Activated B cell treated with CpG ODN at 0.5 μM for 24 hours (primary cell): ENCODE results near the gene PLXNA4. TPM values are rescaled to one million over a fixed set of nuclear protein-coding genes. Genes with fewer than 3 reads are reported as not detected.

Source experiments
- ATAC-seq: fragments of 200-7000 bp; cut with Tn5 transposase; one replicate; pipeline ENCODE4 v1.10.0; 2021; ENCODE audit warnings: low read depth, mild to moderate bottlenecking, moderate library complexity
- CTCF ChIA-PET: fragments of 350-600 bp; sonication (Branson Sonifier 250); formaldehyde crosslinking; loops from one replicate; lab custom pipeline; 2021; ENCODE audit warnings: antibody characterized with exemption; lab: Charles Lee
- POLR2A ChIA-PET: fragments of 350-600 bp; sonication (Branson Sonifier 250); formaldehyde crosslinking; loops from one replicate; lab custom pipeline; 2021; ENCODE audit warnings: antibody characterized with exemption; lab: Charles Lee
- DNase-seq: peaks from one replicate; pipeline ENCODE4 v3.0.0; 2022
- H3K27ac Mint-ChIP-seq: one replicate; pipeline ENCODE4 v1.8.0; 2020; ENCODE audit warnings: mixed read lengths
- H3K27me3 Mint-ChIP-seq: one replicate; pipeline ENCODE4 v1.8.0; 2021; ENCODE audit warnings: mixed read lengths
- H3K36me3 Mint-ChIP-seq: one replicate; pipeline ENCODE4 v1.8.0; 2021; ENCODE audit warnings: low read depth, mixed read lengths
- H3K4me1 Mint-ChIP-seq: one replicate; pipeline ENCODE4 v1.8.0; 2021; ENCODE audit warnings: mixed read lengths
- H3K4me3 Mint-ChIP-seq: one replicate; pipeline ENCODE4 v1.8.0; 2020; ENCODE audit warnings: mild to moderate bottlenecking, mixed read lengths
- H3K9me3 Mint-ChIP-seq: one replicate; pipeline ENCODE4 v1.8.0; 2020; ENCODE audit warnings: mixed read lengths
- intact Hi-C: fragments of 100-400 bp; cut with micrococcal nuclease; formaldehyde crosslinking; loops from one replicate; pipeline ENCODE4 v1.15.1; 2024
- total RNA-seq: library from RNA; stranded (reverse); gene quantifications from 2 replicates; pipeline ENCODE4 v1.2.3, GENCODE V29; 2022
- TF ChIP-seq, protein P1 (sequence below): fragments of 200-600 bp; IDR thresholded peaks from one replicate; pipeline ENCODE4 v1.8.0; 2022; ENCODE audit warnings: antibody characterized with exemption, mild to moderate bottlenecking

The PLXNA4 gene
- total RNA-seq, 1 donor from 2014 or later: not detected

DNA sequence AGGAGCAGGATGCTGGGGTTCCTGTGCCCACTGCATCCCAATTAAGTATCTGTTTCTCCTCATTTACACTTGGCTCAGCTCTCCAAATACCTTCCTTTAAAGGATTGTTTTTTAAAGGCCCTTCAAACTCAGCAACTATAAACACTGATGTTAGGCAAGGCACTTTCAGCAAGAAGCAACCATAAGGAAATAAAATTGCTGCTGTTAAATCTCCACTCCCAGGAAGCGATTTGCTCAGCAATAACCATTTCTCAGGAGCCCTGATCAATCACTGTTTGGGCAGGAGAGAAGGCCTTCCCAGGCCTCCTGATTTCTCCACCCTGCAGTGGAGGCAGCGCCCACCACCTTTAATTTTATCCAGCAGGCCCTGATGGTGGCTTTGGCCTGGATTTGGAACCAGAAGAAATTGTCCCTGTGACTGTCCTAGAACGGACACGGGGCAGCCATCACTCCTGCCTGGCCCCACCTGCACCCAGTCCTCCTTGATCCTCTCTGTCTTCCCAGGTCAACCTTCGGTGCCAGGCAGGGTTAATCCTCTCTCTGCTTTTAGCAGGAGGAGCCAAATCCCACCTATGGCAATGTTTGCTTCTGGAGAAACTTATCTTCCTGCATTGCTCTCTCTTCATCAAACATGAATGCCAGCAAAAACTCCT is 199.8 kb downstream of the PLXNA4 start:
- POLR2A ChIA-PET: no interaction called here
- Mint-ChIP-seq H3K27me3 (no peaks in the 10 kb centered on the region), H3K27ac (no peak overlapping the region), H3K9me3 (no peaks in the 10 kb centered on the region), H3K4me3 (no peak overlapping the region), H3K36me3 (no peaks in the 10 kb centered on the region), H3K4me1 (no peaks in the 10 kb centered on the region)
- no peak for ATAC-seq
- TF ChIP-seq, protein P1, sequence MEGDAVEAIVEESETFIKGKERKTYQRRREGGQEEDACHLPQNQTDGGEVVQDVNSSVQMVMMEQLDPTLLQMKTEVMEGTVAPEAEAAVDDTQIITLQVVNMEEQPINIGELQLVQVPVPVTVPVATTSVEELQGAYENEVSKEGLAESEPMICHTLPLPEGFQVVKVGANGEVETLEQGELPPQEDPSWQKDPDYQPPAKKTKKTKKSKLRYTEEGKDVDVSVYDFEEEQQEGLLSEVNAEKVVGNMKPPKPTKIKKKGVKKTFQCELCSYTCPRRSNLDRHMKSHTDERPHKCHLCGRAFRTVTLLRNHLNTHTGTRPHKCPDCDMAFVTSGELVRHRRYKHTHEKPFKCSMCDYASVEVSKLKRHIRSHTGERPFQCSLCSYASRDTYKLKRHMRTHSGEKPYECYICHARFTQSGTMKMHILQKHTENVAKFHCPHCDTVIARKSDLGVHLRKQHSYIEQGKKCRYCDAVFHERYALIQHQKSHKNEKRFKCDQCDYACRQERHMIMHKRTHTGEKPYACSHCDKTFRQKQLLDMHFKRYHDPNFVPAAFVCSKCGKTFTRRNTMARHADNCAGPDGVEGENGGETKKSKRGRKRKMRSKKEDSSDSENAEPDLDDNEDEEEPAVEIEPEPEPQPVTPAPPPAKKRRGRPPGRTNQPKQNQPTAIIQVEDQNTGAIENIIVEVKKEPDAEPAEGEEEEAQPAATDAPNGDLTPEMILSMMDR: no peak
- CTCF ChIA-PET: no interaction called here
- intact Hi-C loops: no loop called here
- DNase-seq: no peak

DNA sequence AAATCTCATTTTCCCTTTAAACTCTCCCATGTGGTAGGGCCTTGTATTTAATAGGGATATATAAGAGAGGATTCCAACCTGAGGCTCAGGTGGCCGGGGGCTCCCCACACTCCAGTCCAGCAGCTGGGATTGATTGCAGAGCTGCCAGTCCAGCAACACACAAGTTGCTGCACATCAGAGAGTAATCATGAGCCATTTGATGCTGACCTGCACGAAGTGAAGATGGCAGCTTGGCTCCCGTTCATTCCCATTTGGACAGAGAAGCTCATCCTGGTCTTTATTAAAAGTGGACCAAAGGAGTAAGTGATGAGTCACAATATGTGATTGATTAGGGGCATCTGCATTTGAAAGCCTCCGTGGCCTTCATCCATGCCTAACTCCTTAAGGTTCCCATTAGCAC is 202.4 kb downstream of the PLXNA4 start:
- DNase-seq (no peak), ATAC-seq (no peak)
- POLR2A ChIA-PET: no interaction called here
- Mint-ChIP-seq H3K4me3 (no peak overlapping the region), H3K4me1 (no peaks in the 10 kb centered on the region), H3K27ac (no peak overlapping the region), H3K36me3 (no peaks in the 10 kb centered on the region), H3K9me3 (no peaks in the 10 kb centered on the region), H3K27me3 (no peaks in the 10 kb centered on the region)
- TF ChIP-seq, protein P1: no peak
- intact Hi-C loops: no loop called here
- CTCF ChIA-PET: no interaction called here

DNA sequence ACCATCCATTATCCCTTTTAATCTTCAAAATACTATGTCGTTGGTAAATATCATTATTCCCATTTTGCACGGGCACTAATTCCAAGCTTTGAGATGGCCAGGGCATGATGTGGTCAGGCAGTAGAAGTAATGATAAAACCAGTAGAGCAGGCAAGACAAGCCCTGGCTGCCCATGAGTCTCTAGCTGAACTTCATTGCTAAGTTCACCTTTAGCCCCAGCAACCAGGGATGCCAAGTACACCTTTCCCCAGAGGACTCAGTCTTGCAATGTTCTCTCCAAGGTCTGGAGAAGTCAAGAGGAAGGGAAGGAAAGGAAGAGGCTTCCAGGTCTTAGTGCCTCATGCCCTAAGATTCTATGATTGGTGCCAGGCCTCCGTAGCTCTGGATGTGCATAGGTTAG is 203.2 kb downstream of the PLXNA4 start:
- H3K27ac Mint-ChIP-seq: no peak overlapping the region

DNA sequence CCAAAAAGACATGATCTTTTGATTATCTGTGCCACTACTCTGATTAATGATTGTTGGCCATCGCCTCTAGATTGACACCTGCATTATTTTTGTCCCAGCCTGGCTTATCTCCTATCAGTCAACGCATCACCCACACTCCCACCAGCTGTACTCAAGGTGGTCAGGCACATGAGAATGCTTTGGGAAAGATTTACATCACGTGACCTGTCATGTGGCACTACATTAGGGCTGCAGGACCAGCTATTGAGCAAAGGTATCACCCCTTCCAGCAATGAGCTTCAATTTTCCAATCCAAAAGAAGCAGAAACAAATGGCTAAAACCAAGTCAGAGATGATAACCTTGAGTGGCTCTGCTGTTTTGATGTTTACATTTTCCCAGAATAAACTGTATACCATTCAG is 204.3 kb downstream of the PLXNA4 start:
- ChIA-PET POLR2A (no interaction called here), CTCF (no interaction called here)
- Mint-ChIP-seq H3K4me3 (no peak overlapping the region), H3K36me3 (no peaks in the 10 kb centered on the region), H3K4me1 (no peaks in the 10 kb centered on the region), H3K27me3 (peaks cover 6% of the 10 kb centered on the region), H3K9me3 (no peaks in the 10 kb centered on the region), H3K27ac (no peak overlapping the region)
- DNase-seq (no peak), ATAC-seq (no peak)
- intact Hi-C loops: no loop called here
- TF ChIP-seq, protein P1: no peak

More for the DNA sequence above, 203.2 kb downstream of the PLXNA4 start:
- no peaks in the 10 kb centered on the region for H3K36me3 Mint-ChIP-seq
- intact Hi-C loops: no loop called here
- H3K9me3 Mint-ChIP-seq: no peaks in the 10 kb centered on the region
- CTCF ChIA-PET: no interaction called here
- DNase-seq (no peak), ATAC-seq (no peak)
- no peak overlapping the region for H3K4me3 Mint-ChIP-seq
- H3K27me3 Mint-ChIP-seq: no peaks in the 10 kb centered on the region
- TF ChIP-seq, protein P1: no peak
- POLR2A ChIA-PET: no interaction called here
- no peaks in the 10 kb centered on the region for H3K4me1 Mint-ChIP-seq

DNA sequence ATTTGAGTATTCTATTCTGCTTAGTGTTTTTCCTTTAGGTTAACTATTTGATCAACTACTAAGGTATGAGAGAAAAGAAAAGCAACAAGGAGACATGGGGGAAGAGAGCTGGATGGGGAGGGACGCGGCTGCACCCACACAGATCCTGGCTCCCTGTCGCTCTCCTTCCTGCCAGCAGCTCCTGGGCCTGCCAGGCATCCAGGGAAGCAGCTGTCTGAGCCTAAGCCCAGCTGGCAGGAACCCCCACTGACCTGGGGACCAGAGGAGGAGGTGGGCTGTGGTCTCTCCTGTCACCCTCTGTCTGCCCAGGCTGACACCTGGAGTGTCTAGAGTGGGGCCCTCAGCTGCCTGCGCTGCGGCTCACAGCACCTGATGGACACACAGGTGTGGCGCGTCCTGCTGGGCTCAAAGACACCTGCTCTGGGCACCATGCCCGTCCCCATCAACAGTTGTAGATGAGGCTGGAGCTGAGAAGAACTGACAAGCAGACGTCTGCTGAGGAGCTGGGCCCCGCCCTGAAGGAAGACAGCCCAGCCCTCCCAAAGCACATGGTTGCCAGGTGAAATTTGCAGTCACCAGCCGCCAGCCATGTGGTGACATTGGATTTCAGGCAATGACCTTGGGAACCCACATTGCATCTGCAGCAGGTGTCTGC is 207.9 kb downstream of the PLXNA4 start:
- H3K27ac Mint-ChIP-seq: no peak overlapping the region
- H3K36me3 Mint-ChIP-seq: no peaks in the 10 kb centered on the region
- CTCF ChIA-PET: no interaction called here

More for the DNA sequence above, 207.9 kb downstream of the PLXNA4 start:
- ATAC-seq (no peak), DNase-seq (no peak)
- TF ChIP-seq, protein P1: no peak
- POLR2A ChIA-PET: no interaction called here
- no peaks in the 10 kb centered on the region for H3K4me1 Mint-ChIP-seq
- H3K4me3 Mint-ChIP-seq: no peak overlapping the region
- no peaks in the 10 kb centered on the region for H3K9me3 Mint-ChIP-seq
- intact Hi-C loops: no loop called here
- H3K27me3 Mint-ChIP-seq: peaks cover 6% of the 10 kb centered on the region
